Gastrocnemius medialis (tissue), 4 donors: Measurements from ENCODE around the gene GAB2.

Experiments
- POLR2A ChIP-seq, 2 donors: fragments of 450-650 bp; IDR thresholded peaks; one replicate each; pipeline ENCODE4 v1.6.1; 2017; ENCODE audit warnings: antibody characterized with exemption in 2 of 2, mild to moderate bottlenecking in 2 of 2, moderate library complexity in 2 of 2
- TF ChIP-seq, protein P1 (sequence below), 5 experiments: fragments of 450-650 bp in 3 of 5; fragments of 200-600 bp in 2 of 5; sonication (generic) in 2 of 5; IDR thresholded peaks in 4 of 5; conservative IDR thresholded peaks in 1 of 5; 1 replicate in 4 of 5; 2 replicates in 1 of 5; pipeline ENCODE4 v1.5.1; 2016 to 2019; ENCODE audit warnings: antibody characterized with exemption in 5 of 5, mild to moderate bottlenecking in 3 of 5, moderate library complexity in 3 of 5

DNA sequence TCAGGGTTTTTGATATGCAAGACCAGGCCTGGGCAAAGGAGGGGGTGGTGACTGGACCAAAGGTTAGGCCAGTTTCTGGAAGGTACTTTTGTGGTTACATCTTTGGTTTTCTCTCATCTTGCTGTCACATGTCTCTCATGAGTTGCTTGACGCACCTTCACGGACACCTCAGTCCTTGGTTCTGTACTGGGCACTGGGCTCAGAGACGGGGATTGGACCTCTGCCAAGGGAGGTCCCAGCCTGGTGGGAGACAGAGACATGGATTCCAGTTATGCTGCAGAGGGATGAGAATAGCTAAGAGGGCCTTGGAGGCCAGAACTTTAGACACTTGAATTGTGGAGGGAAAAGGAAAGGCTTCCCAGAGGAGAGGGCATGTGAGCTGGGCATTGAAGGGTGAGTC, 227.2 kb downstream of the GAB2 start:
- no peak for TF ChIP-seq POLR2A (IDR thresholded peaks at IDR 0.05)
- TF ChIP-seq, protein P1, sequence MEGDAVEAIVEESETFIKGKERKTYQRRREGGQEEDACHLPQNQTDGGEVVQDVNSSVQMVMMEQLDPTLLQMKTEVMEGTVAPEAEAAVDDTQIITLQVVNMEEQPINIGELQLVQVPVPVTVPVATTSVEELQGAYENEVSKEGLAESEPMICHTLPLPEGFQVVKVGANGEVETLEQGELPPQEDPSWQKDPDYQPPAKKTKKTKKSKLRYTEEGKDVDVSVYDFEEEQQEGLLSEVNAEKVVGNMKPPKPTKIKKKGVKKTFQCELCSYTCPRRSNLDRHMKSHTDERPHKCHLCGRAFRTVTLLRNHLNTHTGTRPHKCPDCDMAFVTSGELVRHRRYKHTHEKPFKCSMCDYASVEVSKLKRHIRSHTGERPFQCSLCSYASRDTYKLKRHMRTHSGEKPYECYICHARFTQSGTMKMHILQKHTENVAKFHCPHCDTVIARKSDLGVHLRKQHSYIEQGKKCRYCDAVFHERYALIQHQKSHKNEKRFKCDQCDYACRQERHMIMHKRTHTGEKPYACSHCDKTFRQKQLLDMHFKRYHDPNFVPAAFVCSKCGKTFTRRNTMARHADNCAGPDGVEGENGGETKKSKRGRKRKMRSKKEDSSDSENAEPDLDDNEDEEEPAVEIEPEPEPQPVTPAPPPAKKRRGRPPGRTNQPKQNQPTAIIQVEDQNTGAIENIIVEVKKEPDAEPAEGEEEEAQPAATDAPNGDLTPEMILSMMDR (IDR thresholded peaks at IDR 0.05 in 4 of 5, conservative IDR thresholded peaks at IDR 0.05 in 1 of 5) = no peak
